ENCODE measurements around the gene NLN. TPM values are rescaled to one million over a fixed set of nuclear protein-coding genes. Genes with fewer than 3 reads are reported as not detected.

NLN gene
- total and polyA plus RNA-seq, 2 donors (not counting 1 experiment from before 2014, with no cell fraction given): 1.7 to 6.8 TPM

GRCh38 chr5:65831276-65831675, 109.3 kb downstream of the NLN start:
- no peak for ATAC-seq (ENCODE audit: low read depth)
- Histone ChIP-seq H3K36me3 (replicated peaks in 1 of 2; ENCODE audit: control extremely low read depth in 1 of 2, control insufficient read depth in 1 of 2, extremely low read depth in 1 of 2, insufficient read depth in 2 of 2, low read length in 1 of 2) (no peaks in the 10 kb centered on the region), H2AFZ (ENCODE audit: insufficient read depth, low read depth, low read length, poor library complexity, severe bottlenecking) (no peak overlapping the region), H3K9ac (ENCODE audit: low read length) (no peak overlapping the region), H3K4me3 (ENCODE audit: control extremely low read depth in 1 of 5, extremely low read depth in 1 of 5, insufficient read depth in 1 of 5, low read depth in 2 of 5, low read length in 4 of 5) (no peak overlapping the region), H4K20me1 (ENCODE audit: control insufficient read depth, insufficient read depth, low read length, poor library complexity, severe bottlenecking) (no peaks in the 10 kb centered on the region), H3K4me2 (replicated peaks; ENCODE audit: low read depth, low read length, poor library complexity, severe bottlenecking) (no peak overlapping the region), H3K79me2 (ENCODE audit: control insufficient read depth, insufficient read depth, low read length) (no peaks in the 10 kb centered on the region), H3K27ac (ENCODE audit: low read length in 2 of 2) (no peak overlapping the region), H3K9me3 (ENCODE audit: control extremely low read depth in 1 of 3, control insufficient read depth in 2 of 3, insufficient read depth in 1 of 3, low read length in 2 of 3) (no peaks in the 10 kb centered on the region), H3K4me1 (ENCODE audit: control insufficient read depth in 2 of 2, insufficient read depth in 2 of 2, low read length in 2 of 2) (peaks cover 4% of the 10 kb centered on the region in 2 donors), H3K27me3 (replicated peaks in 1 of 4; ENCODE audit: control extremely low read depth in 1 of 4, control insufficient read depth in 3 of 4, insufficient read depth in 4 of 4, low read length in 3 of 4) (no peaks in the 10 kb centered on the region)
- Mint-ChIP-seq H3K4me3 (no peak overlapping the region), H3K27me3 (no peaks in the 10 kb centered on the region), H3K9me3 (ENCODE audit: insufficient read depth) (no peaks in the 10 kb centered on the region), H3K4me1 (peaks cover 2% of the 10 kb centered on the region), H3K27ac (no peak overlapping the region)
- intact Hi-C loops (cut with micrococcal nuclease): no loop called here
- POLR2A ChIA-PET: no interaction called here
- 67% methylated on average over 1 of the region's 1 CpG for WGBS (ENCODE audit: insufficient coverage)
- TF ChIP-seq EZH2 (IDR thresholded peaks at IDR 0.05; ENCODE audit: borderline replicate concordance, insufficient read depth, low read depth, low read length, poor library complexity, severe bottlenecking): no peak
- no peak for TF ChIP-seq CTCF (IDR thresholded peaks at IDR 0.05)
- DNase-seq: no peak
- CTCF ChIA-PET: interaction anchor here (0.5 kb wide), 1 partner anchor 337 kb away, joined by 3 read pairs; no protein-coding TSS in a partner anchor

- no peak for ATAC-seq (ENCODE audit: low read depth)
- Histone ChIP-seq H3K36me3 (replicated peaks in 1 of 2; ENCODE audit: control extremely low read depth in 1 of 2, control insufficient read depth in 1 of 2, extremely low read depth in 1 of 2, insufficient read depth in 2 of 2, low read length in 1 of 2) (no peaks in the 10 kb centered on the region), H3K9me3 (ENCODE audit: control extremely low read depth in 1 of 3, control insufficient read depth in 2 of 3, insufficient read depth in 1 of 3, low read length in 2 of 3) (no peaks in the 10 kb centered on the region), H2AFZ (ENCODE audit: insufficient read depth, low read depth, low read length, poor library complexity, severe bottlenecking) (no peak overlapping the region), H3K27ac (ENCODE audit: low read length in 2 of 2) (no peak overlapping the region), H3K4me2 (replicated peaks; ENCODE audit: low read depth, low read length, poor library complexity, severe bottlenecking) (no peak overlapping the region), H3K27me3 (replicated peaks in 1 of 4; ENCODE audit: control extremely low read depth in 1 of 4, control insufficient read depth in 3 of 4, insufficient read depth in 4 of 4, low read length in 3 of 4) (no peaks in the 10 kb centered on the region), H3K79me2 (ENCODE audit: control insufficient read depth, insufficient read depth, low read length) (no peaks in the 10 kb centered on the region), H4K20me1 (ENCODE audit: control insufficient read depth, insufficient read depth, low read length, poor library complexity, severe bottlenecking) (no peaks in the 10 kb centered on the region), H3K4me3 (ENCODE audit: control extremely low read depth in 1 of 5, extremely low read depth in 1 of 5, insufficient read depth in 1 of 5, low read depth in 2 of 5, low read length in 4 of 5) (no peak overlapping the region), H3K4me1 (ENCODE audit: control insufficient read depth in 2 of 2, insufficient read depth in 2 of 2, low read length in 2 of 2) (no peaks in the 10 kb centered on the region), H3K9ac (ENCODE audit: low read length) (no peak overlapping the region)
- H3K27ac Mint-ChIP-seq: no peak overlapping the region
- no peaks in the 10 kb centered on the region for H3K27me3 Mint-ChIP-seq
- H3K4me1 Mint-ChIP-seq: no peaks in the 10 kb centered on the region
- no peak overlapping the region for H3K4me3 Mint-ChIP-seq
- DNase-seq: no peak
- CTCF ChIA-PET: no interaction called here
- POLR2A ChIA-PET: no interaction called here
- H3K9me3 Mint-ChIP-seq (ENCODE audit: insufficient read depth): no peaks in the 10 kb centered on the region
- TF ChIP-seq CTCF (IDR thresholded peaks at IDR 0.05) (no peak), EZH2 (IDR thresholded peaks at IDR 0.05; ENCODE audit: borderline replicate concordance, insufficient read depth, low read depth, low read length, poor library complexity, severe bottlenecking) (no peak)
- intact Hi-C loops (cut with micrococcal nuclease): no loop called here
These were observed 110.1 kb downstream of the NLN start for GRCh38 chr5:65832152-65832551.

Data from B cell (primary cell).